ENCODE measurements around the gene EIF5AL1. TPM values are rescaled to one million over a fixed set of nuclear protein-coding genes. Genes with fewer than 3 reads are reported as not detected.

Gene EIF5AL1
- total and polyA plus RNA-seq, 2 of the 4 experiments (the other 2 are of a cell fraction): 1.1 to 1.4 TPM

DNA sequence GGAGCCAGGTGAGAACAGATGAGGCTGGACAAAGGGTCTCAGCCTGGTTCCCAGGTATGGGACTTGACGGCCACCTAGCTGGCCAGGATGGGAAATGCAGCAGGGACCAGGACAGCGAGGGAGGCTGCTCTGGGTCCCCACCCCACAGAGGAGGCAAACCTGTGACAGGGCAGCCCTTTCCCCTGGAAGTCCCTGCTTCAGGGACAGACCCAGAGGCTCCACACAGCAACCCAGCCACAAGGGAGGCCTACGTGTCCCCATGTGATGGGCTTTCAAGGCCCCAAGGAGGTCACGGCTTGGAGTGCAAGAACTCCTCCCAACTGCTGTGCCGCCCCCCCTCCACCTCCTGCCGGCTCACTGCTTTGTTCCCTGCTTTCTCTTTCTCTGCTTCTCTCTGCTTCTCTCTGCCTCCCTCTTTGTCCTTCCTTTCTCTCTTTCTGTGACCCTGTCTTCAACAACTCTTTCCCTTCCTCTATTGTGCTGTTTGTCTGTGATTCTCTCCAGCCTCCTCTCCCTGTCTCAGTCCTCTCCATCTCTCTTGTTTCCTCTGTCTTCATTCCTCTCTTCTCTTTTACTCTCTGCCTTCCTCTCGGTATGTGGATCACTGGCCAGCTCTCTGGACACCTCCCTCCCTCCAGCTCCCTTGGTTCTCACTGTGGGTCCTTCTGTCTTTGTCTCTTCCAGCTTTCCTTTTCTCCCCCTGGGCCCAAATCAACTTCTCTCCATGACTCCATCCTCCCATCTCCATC lies 9.6 kb upstream of the EIF5AL1 start:
- no TSS peak for BruUV-seq (replicated peaks)
- no peak for DNase-seq
- Histone ChIP-seq H3K27me3 (ENCODE audit: control insufficient read depth, insufficient read depth, low read length) (peaks cover 4% of the 10 kb centered on the region; the same call in 1 of the 2 replicates), H3K9me1 (ENCODE audit: insufficient read depth, low read length) (0 out of 2 replicates have a peak, but pooled peaks cover under 1% of the 10 kb centered on the region), H3K9ac (ENCODE audit: low read depth, low read length) (no peak overlapping the region), H2BK20ac (ENCODE audit: low read depth, low read length) (no peak overlapping the region), H3K4me3 (ENCODE audit: insufficient read depth, low read depth, low read length) (no peak overlapping the region), H2AFZ (replicated peaks; ENCODE audit: low read length, poor library complexity) (peak overlapping the region; percentile 9), H3K4me2 (ENCODE audit: low read depth, low read length) (no peak overlapping the region; the same call in 1 of the 2 replicates), H2BK5ac (ENCODE audit: low read depth, low read length, poor library complexity, severe bottlenecking) (no peak overlapping the region), H3K9me3 (ENCODE audit: control insufficient read depth, insufficient read depth, low read length) (no peaks in the 10 kb centered on the region), H3K4me1 (ENCODE audit: control insufficient read depth, insufficient read depth, low read length) (peaks cover 2% of the 10 kb centered on the region; the same call in 1 of the 2 replicates), H2AK5ac (ENCODE audit: low read depth, low read length) (no peak overlapping the region; the same call in 1 of the 2 replicates), H3K4ac (ENCODE audit: low read depth, low read length) (no peak overlapping the region), H4K8ac (ENCODE audit: low read depth in 2 of 2, low read length in 2 of 2) (no peak overlapping the region; a peak in 1 of 4 replicates), H4K20me1 (ENCODE audit: insufficient read depth, low read length) (no peaks in the 10 kb centered on the region), H3K56ac (ENCODE audit: extremely low read depth, insufficient read depth, low read length) (no peak overlapping the region), H3K79me1 (ENCODE audit: low read depth in 1 of 2, low read length in 2 of 2) (no peaks in the 10 kb centered on the region), H4K5ac (ENCODE audit: low read depth, low read length) (no peak overlapping the region), H3K18ac (ENCODE audit: low read depth, low read length) (no peak overlapping the region; the same call in 1 of the 2 replicates), H4K91ac (ENCODE audit: insufficient read depth, low read depth, low read length) (no peak overlapping the region; the same call in 1 of the 2 replicates), H3K27ac (ENCODE audit: insufficient read depth, low read length) (no peak overlapping the region), H2BK15ac (ENCODE audit: low read depth, low read length) (no peak overlapping the region), H3K36me3 (ENCODE audit: control insufficient read depth, insufficient read depth, low read length) (no peaks in the 10 kb centered on the region), H3K23ac (ENCODE audit: low read depth, low read length) (no peak overlapping the region), H2AK9ac (replicated peaks; ENCODE audit: low read depth, low read length, poor library complexity) (no peak overlapping the region), H3K14ac (replicated peaks; ENCODE audit: low read depth, low read length) (no peak overlapping the region), H2BK120ac (ENCODE audit: low read depth, low read length) (no peak overlapping the region)
- peak; percentile 59 for ATAC-seq (ENCODE audit: low read depth)
- ChIA-PET CTCF (no interaction called here), POLR2A (ENCODE audit: unreplicated experiment) (no interaction called here)
- WGBS, 2 experiments (ENCODE audit: extremely low coverage in 2 of 2, insufficient read length in 1 of 2): 18% methylated on average over 5 of the region's 7 CpGs; no CpG with 5 or more reads in 1 of the 2 experiments
- TF ChIP-seq CTCF (conservative IDR thresholded peaks at IDR 0.05; ENCODE audit: low read depth, low read length): peak; percentile 33
- TF ChIP-seq POLR2A (IDR thresholded peaks at IDR 0.05; ENCODE audit: low read depth, low read length): no peak
- peak; percentile 43 for TF ChIP-seq RAD21 (IDR thresholded peaks at IDR 0.05; ENCODE audit: low read length)
- TF ChIP-seq SMC3 (IDR thresholded peaks at IDR 0.05; ENCODE audit: low read depth, low read length): peak; percentile 26; the same call in 1 of the 2 replicates
- TF ChIP-seq ELK1 (IDR thresholded peaks at IDR 0.05; ENCODE audit: borderline replicate concordance, low read depth, low read length): no peak
- intact Hi-C loops (cut with micrococcal nuclease): no loop called here
- in situ Hi-C loops (cut with MboI; ENCODE audit: low sequenced_read_pairs): no loop called here
- dilution Hi-C loops (cut with HindIII; ENCODE audit: low sequenced_read_pairs, unreplicated experiment): no loop called here

Measured in IMR-90 (cell line).